Epithelial cell of umbilical artery (primary cell): Measurements from ENCODE around the gene FADD. TPM values are rescaled to one million over a fixed set of nuclear protein-coding genes. Genes with fewer than 3 reads are reported as not detected.

Experiments
- total RNA-seq: library from RNA; depleted of rRNA; stranded (reverse); fragments of >200 nt; gene quantifications from 2 replicates; pipeline ENCODE4 v1.2.3, GENCODE V29; 2014

FADD gene
- 65.6 and 81.0 TPM in 2 replicates for total RNA-seq

DNA sequence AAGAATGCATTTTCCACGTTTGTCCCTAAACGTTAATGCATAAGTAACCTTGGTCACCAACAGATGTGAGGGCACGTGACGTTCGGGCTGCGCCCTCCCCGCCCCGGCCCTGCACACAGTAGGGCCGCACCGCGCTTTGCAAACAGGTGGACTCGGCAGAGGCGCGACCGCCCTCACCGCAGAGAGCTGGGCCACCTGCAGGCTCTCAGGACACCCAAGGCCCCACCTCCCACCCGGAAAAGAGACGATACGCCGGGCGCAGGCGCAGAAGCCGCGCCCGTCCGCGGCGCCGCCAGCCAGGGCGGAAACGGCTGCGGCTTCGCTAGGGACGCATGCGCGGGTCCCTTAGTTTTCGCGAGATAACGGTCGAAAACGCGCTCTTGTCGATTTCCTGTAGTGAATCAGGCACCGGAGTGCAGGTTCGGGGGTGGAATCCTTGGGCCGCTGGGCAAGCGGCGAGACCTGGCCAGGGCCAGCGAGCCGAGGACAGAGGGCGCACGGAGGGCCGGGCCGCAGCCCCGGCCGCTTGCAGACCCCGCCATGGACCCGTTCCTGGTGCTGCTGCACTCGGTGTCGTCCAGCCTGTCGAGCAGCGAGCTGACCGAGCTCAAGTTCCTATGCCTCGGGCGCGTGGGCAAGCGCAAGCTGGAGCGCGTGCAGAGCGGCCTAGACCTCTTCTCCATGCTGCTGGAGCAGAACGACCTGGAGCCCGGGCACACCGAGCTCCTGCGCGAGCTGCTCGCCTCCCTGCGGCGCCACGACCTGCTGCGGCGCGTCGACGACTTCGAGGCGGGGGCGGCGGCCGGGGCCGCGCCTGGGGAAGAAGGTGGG, at the start of gene FADD:
Gene FADD, plus strand, starts transcription at position 377 of the 831 bp plus-strand sequence. Its CDS starts 164 bp downstream, at position 541.

Other genes with a start within 250 kb of the FADD start
- 0.15 TPM in 1 of 2 replicates, not detected in the other for gene ANO1, start 125.0 kb upstream of the FADD start, total RNA-seq
- 25.3 and 27.2 TPM in 2 replicates for gene PPFIA1, start 67.4 kb downstream of the FADD start, total RNA-seq
- 304 and 337 TPM in 2 replicates for gene CTTN, start 195.2 kb downstream of the FADD start, total RNA-seq